ENCODE measurements around the gene PIPOX. TPM values are rescaled to one million over a fixed set of nuclear protein-coding genes. Genes with fewer than 3 reads are reported as not detected.

Gene PIPOX
- total and polyA plus RNA-seq, 4 experiments from 2014 or later = 0.29 to 3.6 (median 3.5) TPM; not detected in 1

DNA sequence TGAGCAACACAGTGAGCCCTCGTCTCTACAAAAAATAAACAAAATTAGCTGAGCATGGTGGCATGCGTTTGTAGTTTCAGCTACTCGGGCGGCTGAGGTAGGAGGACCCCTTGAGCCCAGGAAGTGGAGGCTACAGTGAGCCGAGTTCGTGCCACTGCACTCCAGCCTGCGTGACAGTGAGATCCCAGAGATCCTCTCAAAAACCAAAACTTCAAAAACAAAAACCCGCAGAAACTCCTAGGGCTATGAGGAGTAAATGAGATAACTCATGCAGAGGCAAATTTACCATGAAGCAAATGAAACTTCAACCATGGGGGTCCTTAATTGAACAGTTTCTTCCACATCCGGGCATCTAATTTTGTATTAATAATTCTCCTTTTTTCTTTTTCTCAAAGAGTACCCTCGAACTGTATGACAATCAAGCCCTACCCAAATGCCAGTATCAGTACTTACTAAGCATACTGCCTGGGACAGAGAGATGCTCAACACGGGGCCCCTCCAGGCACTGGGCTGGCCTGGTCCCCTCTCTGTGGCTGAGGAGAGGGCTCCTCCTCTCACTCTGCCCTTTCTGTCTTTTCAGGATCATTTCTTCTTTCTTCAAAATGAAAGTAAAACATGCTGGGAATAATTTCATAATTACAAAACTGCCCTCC, 789 bp upstream of the PIPOX start:
- H3K27me3 ChIP-seq (ENCODE audit: insufficient read depth, low read length) = no peaks in the 10 kb centered on the region
- no peaks in the 10 kb centered on the region for H3K36me3 ChIP-seq (ENCODE audit: insufficient read depth, low read length)
- Mint-ChIP-seq H3K36me3 (no peaks in the 10 kb centered on the region), H3K9me3 (peaks cover 0 to 3% (median 0%) of the 10 kb centered on the region in 8 donors), H3K27ac (no peak overlapping the region), H3K4me3 (no peak overlapping the region), H3K4me1 (no peaks in the 10 kb centered on the region), H3K27me3 (peaks cover 4 to 5% of the 10 kb centered on the region in 2 donors)
- ChIA-PET CTCF (ENCODE audit: partially characterized antibody) (no interaction called here), POLR2A (ENCODE audit: partially characterized antibody) (no interaction called here)
- intact Hi-C loops (cut with micrococcal nuclease) = no loop called here
- no peaks in the 10 kb centered on the region for H3K4me1 ChIP-seq (ENCODE audit: insufficient read depth, low read length)
- DNase-seq = no peak
- no peak overlapping the region for H3K4me3 ChIP-seq (ENCODE audit: low read length in 2 of 2)
- H3K27ac ChIP-seq (ENCODE audit: low read depth, low read length) = no peak overlapping the region
- no peaks in the 10 kb centered on the region for H3K9me3 ChIP-seq (ENCODE audit: control insufficient read depth in 1 of 2, low read length in 2 of 2)

DNA sequence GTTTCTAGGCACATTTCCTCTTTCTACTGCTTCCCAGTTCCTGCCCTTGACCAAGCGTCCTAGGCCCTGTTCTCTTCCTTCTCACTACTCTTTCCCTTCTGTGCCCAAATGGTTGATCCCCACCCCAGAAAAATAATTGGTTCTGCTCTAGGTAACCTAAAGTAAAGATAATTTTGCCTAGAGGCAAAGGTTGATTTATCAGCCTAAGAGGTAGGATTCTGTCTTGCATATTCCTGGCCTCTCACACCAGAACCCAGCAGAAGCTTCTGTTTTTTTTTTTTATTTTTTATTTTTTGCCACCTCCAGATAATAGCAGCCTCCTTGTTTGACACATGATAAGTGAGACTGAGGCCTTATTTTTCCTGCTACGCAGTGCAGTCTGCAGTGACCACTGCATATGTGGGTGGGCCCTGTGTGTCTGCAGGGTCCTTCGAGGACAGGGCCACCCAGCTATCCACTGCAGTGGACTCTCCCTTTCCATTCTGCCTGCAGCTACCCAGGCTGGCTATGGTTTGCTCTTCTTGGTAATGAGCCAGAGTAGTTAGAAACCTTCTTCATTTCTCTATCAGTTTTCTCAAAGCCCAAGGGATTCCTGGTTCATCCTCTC, 701 bp downstream of the PIPOX start:
- no peak overlapping the region for H3K4me3 ChIP-seq (ENCODE audit: low read length in 2 of 2)
- H3K36me3 ChIP-seq (ENCODE audit: insufficient read depth, low read length) = no peaks in the 10 kb centered on the region
- CTCF ChIA-PET (ENCODE audit: partially characterized antibody) = no interaction called here
- no peaks in the 10 kb centered on the region for H3K9me3 ChIP-seq (ENCODE audit: control insufficient read depth in 1 of 2, low read length in 2 of 2)
- Mint-ChIP-seq H3K9me3 (peaks cover 0 to 3% (median 0%) of the 10 kb centered on the region in 8 donors), H3K4me3 (no peak overlapping the region), H3K27ac (no peak overlapping the region), H3K36me3 (no peaks in the 10 kb centered on the region), H3K4me1 (no peaks in the 10 kb centered on the region), H3K27me3 (peaks cover 7 to 8% of the 10 kb centered on the region in 2 donors)
- no peak for DNase-seq
- POLR2A ChIA-PET (ENCODE audit: partially characterized antibody) = no interaction called here
- intact Hi-C loops (cut with micrococcal nuclease) = no loop called here
- no peaks in the 10 kb centered on the region for H3K4me1 ChIP-seq (ENCODE audit: insufficient read depth, low read length)
- no peaks in the 10 kb centered on the region for H3K27me3 ChIP-seq (ENCODE audit: insufficient read depth, low read length)
- H3K27ac ChIP-seq (ENCODE audit: low read depth, low read length) = no peak overlapping the region

DNA sequence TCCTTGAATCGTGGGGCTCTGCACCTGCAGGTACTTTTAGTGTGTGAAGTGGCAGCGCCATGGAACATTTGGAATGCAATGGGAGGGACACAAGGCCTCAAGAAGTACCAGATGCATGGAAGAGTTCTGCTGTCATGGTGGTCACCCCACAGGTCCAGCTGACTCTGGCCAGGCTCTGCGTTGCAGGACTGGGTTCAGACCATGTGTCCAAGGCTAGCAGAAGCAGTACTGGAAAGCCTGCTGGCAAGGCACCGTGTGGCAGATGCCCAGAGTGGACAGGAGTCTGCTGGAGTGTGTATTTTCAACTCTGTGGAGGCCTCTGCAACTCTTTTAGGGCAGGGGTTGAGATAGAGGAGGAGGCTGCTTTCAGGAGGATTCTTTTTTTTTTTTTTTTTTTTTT, 2.1 kb downstream of the PIPOX start:
- Mint-ChIP-seq H3K9me3 (peaks cover 0 to 3% (median 0%) of the 10 kb centered on the region in 8 donors), H3K4me3 (no peak overlapping the region), H3K36me3 (no peaks in the 10 kb centered on the region), H3K27ac (no peak overlapping the region), H3K27me3 (peaks cover 10 to 18% of the 10 kb centered on the region in 2 donors), H3K4me1 (no peaks in the 10 kb centered on the region)
- intact Hi-C loops (cut with micrococcal nuclease) = no loop called here
- no peak for DNase-seq
- ChIA-PET POLR2A (ENCODE audit: partially characterized antibody) (no interaction called here), CTCF (ENCODE audit: partially characterized antibody) (no interaction called here)
- Histone ChIP-seq H3K27ac (ENCODE audit: low read depth, low read length) (no peak overlapping the region), H3K4me3 (ENCODE audit: low read length in 2 of 2) (no peak overlapping the region), H3K36me3 (ENCODE audit: insufficient read depth, low read length) (no peaks in the 10 kb centered on the region), H3K9me3 (ENCODE audit: control insufficient read depth in 1 of 2, low read length in 2 of 2) (no peaks in the 10 kb centered on the region), H3K4me1 (ENCODE audit: insufficient read depth, low read length) (no peaks in the 10 kb centered on the region), H3K27me3 (ENCODE audit: insufficient read depth, low read length) (no peaks in the 10 kb centered on the region)

DNA sequence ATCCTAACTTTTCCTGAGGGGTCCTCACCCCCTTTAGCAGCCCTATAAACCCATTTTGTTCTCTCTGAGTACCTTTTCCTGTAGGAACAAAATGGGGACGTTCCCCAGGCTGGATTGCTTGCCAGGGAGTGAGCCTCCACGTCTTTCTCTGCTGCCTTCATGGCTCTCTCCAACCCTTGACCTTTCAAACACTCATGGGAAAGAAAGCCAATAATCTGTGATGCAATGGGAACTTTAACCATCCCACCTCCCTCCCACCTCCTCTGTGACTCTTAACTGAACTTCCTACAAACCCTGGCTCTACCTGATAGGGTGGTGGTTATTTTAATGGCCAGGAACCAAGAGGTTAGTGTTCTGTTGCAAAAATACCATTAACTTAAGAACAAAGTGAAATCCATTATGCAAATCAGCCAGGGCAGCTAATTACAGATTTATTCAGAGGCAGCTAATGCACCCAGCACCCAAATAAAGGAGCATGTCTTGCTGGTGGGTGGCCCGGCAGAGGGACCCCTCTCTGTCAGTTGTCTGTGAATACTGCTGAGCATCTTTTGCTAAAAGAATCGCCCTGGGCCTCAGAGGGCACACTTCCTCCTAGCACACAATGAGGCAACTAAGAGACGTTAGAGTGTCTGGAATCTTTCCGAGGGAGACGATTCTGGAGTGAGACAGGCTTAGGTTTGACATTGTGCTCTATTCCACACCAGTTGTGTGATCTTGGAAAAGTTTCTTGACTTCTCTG, 3.0 kb downstream of the PIPOX start:
- Mint-ChIP-seq H3K27ac (no peak overlapping the region), H3K36me3 (no peaks in the 10 kb centered on the region), H3K9me3 (peaks cover 0 to 3% (median 0%) of the 10 kb centered on the region in 8 donors), H3K27me3 (peaks cover 9 to 18% of the 10 kb centered on the region in 2 donors), H3K4me3 (no peak overlapping the region), H3K4me1 (no peaks in the 10 kb centered on the region)
- H3K27ac ChIP-seq (ENCODE audit: low read depth, low read length) = no peak overlapping the region
- H3K36me3 ChIP-seq (ENCODE audit: insufficient read depth, low read length) = no peaks in the 10 kb centered on the region
- intact Hi-C loops (cut with micrococcal nuclease) = no loop called here
- no peaks in the 10 kb centered on the region for H3K4me1 ChIP-seq (ENCODE audit: insufficient read depth, low read length)
- POLR2A ChIA-PET (ENCODE audit: partially characterized antibody) = no interaction called here
- no peak overlapping the region for H3K4me3 ChIP-seq (ENCODE audit: low read length in 2 of 2)
- H3K9me3 ChIP-seq (ENCODE audit: control insufficient read depth in 1 of 2, low read length in 2 of 2) = no peaks in the 10 kb centered on the region
- DNase-seq = no peak
- CTCF ChIA-PET (ENCODE audit: partially characterized antibody) = no interaction called here
- no peaks in the 10 kb centered on the region for H3K27me3 ChIP-seq (ENCODE audit: insufficient read depth, low read length)

DNA sequence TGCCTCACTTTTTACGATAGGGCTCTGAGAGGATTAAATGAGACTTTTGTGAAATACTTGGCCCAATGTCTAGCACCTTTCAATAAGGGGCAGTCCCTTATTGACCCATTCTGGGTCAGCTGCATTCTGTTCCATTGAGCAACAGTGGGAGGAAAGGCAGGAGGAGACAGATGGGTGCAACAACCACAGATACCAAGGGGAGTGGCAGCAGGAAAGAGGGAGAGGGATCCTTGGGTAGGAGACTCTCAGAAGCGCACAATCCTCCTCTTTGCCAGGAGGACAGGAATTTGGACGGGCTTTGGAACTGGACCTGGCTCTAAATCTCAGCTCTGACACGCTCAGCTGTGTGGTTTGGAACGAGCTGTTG, 3.5 kb downstream of the PIPOX start:
- peaks cover 0 to 3% (median 0%) of the 10 kb centered on the region in 8 donors for H3K9me3 Mint-ChIP-seq
- H3K4me1 ChIP-seq (ENCODE audit: insufficient read depth, low read length) = no peaks in the 10 kb centered on the region
- no peak overlapping the region for H3K4me3 Mint-ChIP-seq
- no peaks in the 10 kb centered on the region for H3K4me1 Mint-ChIP-seq
- no peak overlapping the region for H3K27ac ChIP-seq (ENCODE audit: low read depth, low read length)
- no peak overlapping the region for H3K27ac Mint-ChIP-seq
- no peak overlapping the region for H3K4me3 ChIP-seq (ENCODE audit: low read length in 2 of 2)
- intact Hi-C loops (cut with micrococcal nuclease) = no loop called here
- no peaks in the 10 kb centered on the region for H3K9me3 ChIP-seq (ENCODE audit: control insufficient read depth in 1 of 2, low read length in 2 of 2)
- H3K27me3 ChIP-seq (ENCODE audit: insufficient read depth, low read length) = no peaks in the 10 kb centered on the region
- POLR2A ChIA-PET (ENCODE audit: partially characterized antibody) = no interaction called here
- DNase-seq = no peak
- no peaks in the 10 kb centered on the region for H3K36me3 Mint-ChIP-seq
- H3K36me3 ChIP-seq (ENCODE audit: insufficient read depth, low read length) = no peaks in the 10 kb centered on the region
- H3K27me3 Mint-ChIP-seq = peaks cover 9 to 21% of the 10 kb centered on the region in 2 donors
- CTCF ChIA-PET (ENCODE audit: partially characterized antibody) = no interaction called here

DNA sequence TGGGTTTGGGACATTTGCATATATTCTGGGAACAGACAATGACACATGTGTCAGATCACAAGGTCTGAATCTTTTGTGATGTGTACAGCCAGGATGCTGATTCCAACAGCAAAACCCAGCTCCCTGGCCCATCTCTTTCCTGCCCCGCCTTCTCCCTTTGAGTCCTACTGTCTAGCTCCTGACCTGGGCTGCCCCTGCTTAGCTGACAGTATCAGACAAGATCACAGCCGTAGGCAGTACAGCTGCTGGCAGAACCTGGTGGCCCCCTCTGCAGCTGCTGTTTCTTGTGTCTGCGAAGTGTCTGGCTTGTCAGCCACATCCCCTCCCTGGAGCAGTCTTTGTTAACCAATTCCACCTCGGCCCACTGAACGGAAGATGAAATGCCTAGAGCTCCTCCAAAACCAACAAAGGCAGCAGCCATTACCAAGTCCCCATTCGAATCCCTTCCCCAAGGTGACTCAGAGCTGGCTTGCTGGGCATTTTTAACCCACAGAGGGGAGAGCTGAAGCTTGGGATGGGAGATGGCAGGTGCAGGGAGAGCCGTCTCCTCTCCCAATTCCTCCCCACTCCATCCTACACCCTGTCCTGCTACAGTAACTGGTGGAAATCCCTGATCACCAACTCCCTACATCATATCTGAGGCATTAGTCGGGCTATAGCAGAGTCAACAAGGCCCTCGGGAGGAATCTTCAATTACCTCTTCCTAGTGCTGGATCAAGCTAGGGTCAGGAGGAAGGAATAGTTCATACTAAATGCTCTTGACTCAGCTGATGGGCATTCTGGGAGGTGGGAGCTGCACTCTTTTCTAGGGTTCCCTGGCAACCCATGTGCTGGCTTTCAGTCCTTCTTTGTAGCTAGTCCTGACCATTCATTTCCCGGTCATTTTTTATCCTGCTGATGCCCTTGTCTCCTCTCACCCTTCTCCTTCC, 5.8 kb downstream of the PIPOX start:
- H3K4me3 Mint-ChIP-seq = no peak overlapping the region
- no peak for DNase-seq
- Histone ChIP-seq H3K36me3 (ENCODE audit: insufficient read depth, low read length) (no peaks in the 10 kb centered on the region), H3K27ac (ENCODE audit: low read depth, low read length) (no peak overlapping the region), H3K27me3 (ENCODE audit: insufficient read depth, low read length) (no peaks in the 10 kb centered on the region), H3K4me3 (ENCODE audit: low read length in 2 of 2) (no peak overlapping the region), H3K9me3 (ENCODE audit: control insufficient read depth in 1 of 2, low read length in 2 of 2) (no peaks in the 10 kb centered on the region), H3K4me1 (ENCODE audit: insufficient read depth, low read length) (no peaks in the 10 kb centered on the region)
- CTCF ChIA-PET (ENCODE audit: partially characterized antibody) = interaction anchor here (1.5 to 1.7 kb wide), 2 partner anchors 10 to 83 kb away, joined by 5 to 6 read pairs; no protein-coding TSS in a partner anchor
- peaks cover 9 to 22% of the 10 kb centered on the region in 2 donors for H3K27me3 Mint-ChIP-seq
- POLR2A ChIA-PET (ENCODE audit: partially characterized antibody) = no interaction called here
- intact Hi-C loops (cut with micrococcal nuclease) = no loop called here
- peaks cover 0 to 3% (median 0%) of the 10 kb centered on the region in 8 donors for H3K9me3 Mint-ChIP-seq
- no peak overlapping the region for H3K27ac Mint-ChIP-seq
- H3K4me1 Mint-ChIP-seq = no peaks in the 10 kb centered on the region
- H3K36me3 Mint-ChIP-seq = no peaks in the 10 kb centered on the region

All from CD4-positive, alpha-beta memory T cell (primary cell).